ENCODE data around the gene MGAT4A. TPM values are rescaled to one million over a fixed set of nuclear protein-coding genes. Genes with fewer than 3 reads are reported as not detected.

Gene MGAT4A
- total and polyA plus RNA-seq, 2 donors: 24.4 to 42.9 TPM

DNA sequence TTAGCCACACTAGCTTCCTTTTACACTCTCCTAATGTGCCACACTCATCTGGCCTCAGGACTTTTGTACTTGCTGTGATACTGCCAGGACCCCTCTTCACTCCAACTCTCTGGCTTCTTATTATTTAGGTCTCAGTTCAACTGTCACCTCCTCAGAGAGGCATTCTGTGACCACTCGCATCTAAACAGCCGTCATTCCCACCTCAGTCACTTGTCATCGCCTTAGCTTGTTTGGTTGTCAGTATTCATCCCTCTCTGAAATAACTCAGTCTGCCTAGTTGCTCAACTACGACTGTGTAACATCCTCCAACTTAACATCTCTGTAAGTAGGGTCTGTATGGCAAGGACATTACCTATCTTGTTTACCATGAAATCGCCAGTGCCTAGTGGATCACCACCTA, 27.2 kb downstream of the MGAT4A start:
- DNase-seq (ENCODE audit: low read depth in 6 of 9, low spot score in 9 of 9): no peak
- no peaks in the 10 kb centered on the region for H3K9me3 ChIP-seq (ENCODE audit: control insufficient read depth in 2 of 2, insufficient read depth in 1 of 2, low read length in 1 of 2)
- H3K27me3 ChIP-seq (ENCODE audit: control insufficient read depth in 2 of 2, insufficient read depth in 1 of 2, low read length in 1 of 2): no peaks in the 10 kb centered on the region
- whole genome bisulfite sequencing: 89% methylated on average over 5 of the region's 5 CpGs
- peaks cover 0 to 12% of the 10 kb centered on the region in 2 donors for H3K36me3 ChIP-seq (ENCODE audit: control insufficient read depth in 2 of 2, insufficient read depth in 2 of 2, low read length in 1 of 2)
- H3K4me1 ChIP-seq (ENCODE audit: control insufficient read depth in 2 of 2, insufficient read depth in 2 of 2, low read length in 2 of 2): peaks cover 0 to 19% of the 10 kb centered on the region in 2 donors
- no peak overlapping the region for H3K4me3 ChIP-seq (ENCODE audit: low read length in 2 of 2)
- H3K27ac ChIP-seq (ENCODE audit: low read depth in 1 of 2, low read length in 1 of 2): peak overlapping the region in 1 of 2 donors; percentile 18

DNA sequence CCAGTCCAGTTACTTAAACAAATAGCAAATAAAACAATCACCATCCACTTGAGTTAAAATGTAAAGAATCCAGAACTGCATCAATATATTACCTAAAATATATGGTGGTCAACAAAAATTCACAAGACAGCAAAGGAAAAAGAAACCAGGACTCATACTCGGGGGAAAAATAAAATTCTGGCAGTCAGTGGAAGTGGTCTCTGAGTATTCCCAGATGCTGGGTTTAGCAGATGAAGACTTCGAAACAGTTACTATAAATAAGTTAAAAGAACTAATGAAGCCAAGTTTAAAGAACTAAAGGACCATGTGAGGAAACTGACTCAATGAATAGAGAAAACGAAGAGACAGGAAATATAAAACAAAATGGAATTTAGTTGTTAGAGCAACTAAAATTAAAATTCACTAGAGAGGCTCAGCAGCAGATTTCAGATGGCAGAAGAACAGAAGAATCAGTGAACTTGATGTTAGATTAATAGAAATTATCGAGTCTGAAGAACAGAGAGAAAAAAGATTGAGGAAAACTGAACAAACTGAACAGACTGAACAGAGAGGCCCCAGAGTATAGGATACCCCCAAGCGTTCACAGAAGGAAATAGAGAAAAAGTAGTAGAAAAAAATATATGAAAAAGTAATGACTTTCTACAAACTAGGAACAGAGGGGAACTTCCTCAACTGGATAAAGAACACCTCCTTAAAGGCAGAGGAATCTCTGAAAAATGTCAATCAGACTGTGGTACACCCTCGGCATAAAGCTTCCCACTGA, 27.9 kb downstream of the MGAT4A start:
- Histone ChIP-seq H3K4me3 (ENCODE audit: low read length in 2 of 2) (no peak overlapping the region), H3K9me3 (ENCODE audit: control insufficient read depth in 2 of 2, insufficient read depth in 1 of 2, low read length in 1 of 2) (no peaks in the 10 kb centered on the region), H3K27ac (ENCODE audit: low read depth in 1 of 2, low read length in 1 of 2) (no peak overlapping the region), H3K27me3 (ENCODE audit: control insufficient read depth in 2 of 2, insufficient read depth in 1 of 2, low read length in 1 of 2) (no peaks in the 10 kb centered on the region), H3K4me1 (ENCODE audit: control insufficient read depth in 2 of 2, insufficient read depth in 2 of 2, low read length in 2 of 2) (peaks cover 0 to 19% of the 10 kb centered on the region in 2 donors), H3K36me3 (ENCODE audit: control insufficient read depth in 2 of 2, insufficient read depth in 2 of 2, low read length in 1 of 2) (peaks cover 0 to 12% of the 10 kb centered on the region in 2 donors)
- DNase-seq (ENCODE audit: low read depth in 6 of 9, low spot score in 9 of 9): no peak
- WGBS: 93% methylated on average over 6 of the region's 6 CpGs

DNA sequence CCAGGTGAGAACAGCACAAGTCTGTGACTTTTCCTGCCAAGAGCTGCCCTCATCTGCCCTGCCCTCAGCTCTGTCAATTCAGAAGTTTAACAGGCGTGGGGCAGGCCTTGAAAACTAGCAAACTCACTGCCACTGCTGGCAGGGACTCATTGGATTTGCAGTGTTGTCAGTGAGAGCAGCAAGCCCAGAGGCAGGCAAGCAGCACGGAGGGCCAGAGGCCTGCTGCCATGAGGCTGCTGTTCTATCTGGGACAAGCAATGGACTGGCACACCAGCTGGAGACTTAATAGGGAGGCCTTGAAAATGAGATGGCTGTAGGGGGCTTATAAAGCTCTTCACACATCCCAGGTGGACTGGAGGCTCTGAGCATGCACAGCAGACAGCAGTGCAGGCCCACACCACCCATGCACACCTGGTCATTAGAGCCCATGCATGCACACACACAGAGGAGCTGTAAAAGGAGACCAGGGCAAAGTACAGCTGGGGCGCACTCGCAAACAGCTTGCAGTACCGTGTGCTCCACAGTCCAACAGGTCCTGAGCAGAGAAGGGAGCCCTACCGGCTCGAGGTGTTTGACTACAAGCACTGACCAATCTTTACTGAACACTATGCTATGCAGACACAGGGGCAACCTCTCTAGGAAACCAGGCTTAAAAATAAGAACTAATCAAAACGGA, 28.7 kb downstream of the MGAT4A start:
- H3K27ac ChIP-seq (ENCODE audit: low read depth in 1 of 2, low read length in 1 of 2): peak overlapping the region in 1 of 2 donors; percentile 14
- peaks cover 0 to 19% of the 10 kb centered on the region in 2 donors for H3K4me1 ChIP-seq (ENCODE audit: control insufficient read depth in 2 of 2, insufficient read depth in 2 of 2, low read length in 2 of 2)

DNA sequence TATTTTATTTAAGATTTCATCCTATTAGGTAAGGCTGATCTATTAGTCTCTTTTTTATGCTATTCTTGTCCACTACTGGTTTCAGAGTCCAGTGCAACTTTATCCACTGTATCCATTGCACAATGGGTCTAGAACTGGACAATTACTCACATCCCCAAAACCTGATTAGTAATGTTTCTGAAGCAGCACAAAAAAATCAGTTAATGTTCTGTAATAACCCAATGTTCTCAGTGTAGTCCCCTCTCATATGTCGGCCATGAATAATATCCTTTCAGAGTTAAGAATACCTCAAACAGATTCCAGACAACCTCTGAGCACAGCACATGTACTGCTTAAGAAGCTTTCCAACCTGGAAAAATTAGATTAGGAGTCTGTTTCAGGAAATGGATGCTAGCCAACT, 29.7 kb downstream of the MGAT4A start:
- Histone ChIP-seq H3K4me1 (ENCODE audit: control insufficient read depth in 2 of 2, insufficient read depth in 2 of 2, low read length in 2 of 2) (peaks cover 0 to 19% of the 10 kb centered on the region in 2 donors), H3K9me3 (ENCODE audit: control insufficient read depth in 2 of 2, insufficient read depth in 1 of 2, low read length in 1 of 2) (no peaks in the 10 kb centered on the region), H3K36me3 (ENCODE audit: control insufficient read depth in 2 of 2, insufficient read depth in 2 of 2, low read length in 1 of 2) (peaks cover 0 to 12% of the 10 kb centered on the region in 2 donors), H3K27ac (ENCODE audit: low read depth in 1 of 2, low read length in 1 of 2) (no peak overlapping the region), H3K27me3 (ENCODE audit: control insufficient read depth in 2 of 2, insufficient read depth in 1 of 2, low read length in 1 of 2) (no peaks in the 10 kb centered on the region), H3K4me3 (ENCODE audit: low read length in 2 of 2) (no peak overlapping the region)
- no peak for DNase-seq (ENCODE audit: low read depth in 6 of 9, low spot score in 9 of 9)
- 90% methylated on average over 1 of the region's 1 CpG for WGBS

More for the DNA sequence above, 28.7 kb downstream of the MGAT4A start:
- no peak overlapping the region for H3K4me3 ChIP-seq (ENCODE audit: low read length in 2 of 2)
- no peaks in the 10 kb centered on the region for H3K27me3 ChIP-seq (ENCODE audit: control insufficient read depth in 2 of 2, insufficient read depth in 1 of 2, low read length in 1 of 2)
- H3K36me3 ChIP-seq (ENCODE audit: control insufficient read depth in 2 of 2, insufficient read depth in 2 of 2, low read length in 1 of 2): peaks cover 0 to 12% of the 10 kb centered on the region in 2 donors
- no peaks in the 10 kb centered on the region for H3K9me3 ChIP-seq (ENCODE audit: control insufficient read depth in 2 of 2, insufficient read depth in 1 of 2, low read length in 1 of 2)
- 98% methylated on average over 8 of the region's 8 CpGs for WGBS
- no peak for DNase-seq (ENCODE audit: low read depth in 6 of 9, low spot score in 9 of 9)

DNA sequence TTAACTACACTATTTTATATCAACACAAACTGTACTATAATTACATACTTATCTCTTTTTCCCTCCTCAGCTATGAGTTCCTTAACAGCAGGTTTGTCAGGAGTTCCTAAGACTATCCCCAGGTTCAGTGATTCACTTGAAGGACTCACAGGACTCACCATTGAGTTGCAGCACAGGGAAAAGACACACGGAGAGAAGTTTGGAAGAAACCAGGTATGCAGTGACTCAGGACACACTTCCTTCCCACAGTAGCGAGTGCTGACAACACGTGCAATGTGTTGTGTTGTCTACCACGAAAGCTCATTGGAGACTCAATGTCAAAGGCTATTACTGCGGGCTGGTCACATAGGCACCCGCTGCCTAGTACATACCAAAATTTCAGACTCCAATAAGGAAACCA, 32.0 kb downstream of the MGAT4A start:
- no peak for DNase-seq (ENCODE audit: low read depth in 6 of 9, low spot score in 9 of 9)
- Histone ChIP-seq H3K36me3 (ENCODE audit: control insufficient read depth in 2 of 2, insufficient read depth in 2 of 2, low read length in 1 of 2) (peaks cover 0 to 5% of the 10 kb centered on the region in 2 donors), H3K4me3 (ENCODE audit: low read length in 2 of 2) (no peak overlapping the region), H3K9me3 (ENCODE audit: control insufficient read depth in 2 of 2, insufficient read depth in 1 of 2, low read length in 1 of 2) (no peaks in the 10 kb centered on the region), H3K4me1 (ENCODE audit: control insufficient read depth in 2 of 2, insufficient read depth in 2 of 2, low read length in 2 of 2) (peaks cover 3 to 21% of the 10 kb centered on the region in 2 donors), H3K27me3 (ENCODE audit: control insufficient read depth in 2 of 2, insufficient read depth in 1 of 2, low read length in 1 of 2) (no peaks in the 10 kb centered on the region), H3K27ac (ENCODE audit: low read depth in 1 of 2, low read length in 1 of 2) (no peak overlapping the region)
- 95% methylated on average over 6 of the region's 6 CpGs for WGBS

DNA sequence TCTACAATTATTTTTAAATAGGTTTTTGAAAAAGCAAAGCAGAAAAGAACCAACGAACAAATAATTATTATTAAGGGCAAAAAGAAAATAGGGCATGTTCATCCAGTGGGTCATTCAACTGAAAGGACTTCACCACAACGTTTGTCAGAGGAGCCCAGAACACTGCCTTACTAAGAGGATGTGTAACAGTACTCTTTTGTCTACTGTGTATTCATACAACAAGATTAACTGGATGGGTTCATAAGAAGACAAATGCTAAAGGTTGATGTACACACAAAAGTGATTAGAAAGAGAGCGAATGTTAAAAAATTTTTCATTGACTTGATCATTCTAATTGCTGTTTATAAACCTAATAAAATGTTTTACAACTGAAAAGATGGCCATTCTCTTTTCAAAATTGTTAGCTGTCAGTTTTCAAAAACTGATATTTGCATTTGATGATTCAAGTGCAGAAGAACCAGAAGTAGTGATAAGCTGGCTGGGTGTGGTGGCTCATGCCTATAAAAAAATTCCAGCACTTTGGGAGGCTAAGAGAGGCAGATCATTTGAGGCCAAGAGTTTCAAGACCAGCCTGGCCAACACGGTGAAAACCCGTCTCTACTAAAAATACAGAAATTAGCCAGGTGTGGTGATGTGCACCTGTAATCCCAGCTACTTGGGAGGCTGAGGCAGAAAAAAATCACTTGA, 33.1 kb downstream of the MGAT4A start:
- Histone ChIP-seq H3K4me1 (ENCODE audit: control insufficient read depth in 2 of 2, insufficient read depth in 2 of 2, low read length in 2 of 2) (peaks cover 4 to 17% of the 10 kb centered on the region in 2 donors), H3K4me3 (ENCODE audit: low read length in 2 of 2) (no peak overlapping the region), H3K27me3 (ENCODE audit: control insufficient read depth in 2 of 2, insufficient read depth in 1 of 2, low read length in 1 of 2) (no peaks in the 10 kb centered on the region), H3K9me3 (ENCODE audit: control insufficient read depth in 2 of 2, insufficient read depth in 1 of 2, low read length in 1 of 2) (no peaks in the 10 kb centered on the region), H3K27ac (ENCODE audit: low read depth in 1 of 2, low read length in 1 of 2) (no peak overlapping the region), H3K36me3 (ENCODE audit: control insufficient read depth in 2 of 2, insufficient read depth in 2 of 2, low read length in 1 of 2) (peaks cover 0 to 5% of the 10 kb centered on the region in 2 donors)
- DNase-seq (ENCODE audit: low read depth in 6 of 9, low spot score in 9 of 9): no peak
- 95% methylated on average over 5 of the region's 5 CpGs for WGBS

DNA sequence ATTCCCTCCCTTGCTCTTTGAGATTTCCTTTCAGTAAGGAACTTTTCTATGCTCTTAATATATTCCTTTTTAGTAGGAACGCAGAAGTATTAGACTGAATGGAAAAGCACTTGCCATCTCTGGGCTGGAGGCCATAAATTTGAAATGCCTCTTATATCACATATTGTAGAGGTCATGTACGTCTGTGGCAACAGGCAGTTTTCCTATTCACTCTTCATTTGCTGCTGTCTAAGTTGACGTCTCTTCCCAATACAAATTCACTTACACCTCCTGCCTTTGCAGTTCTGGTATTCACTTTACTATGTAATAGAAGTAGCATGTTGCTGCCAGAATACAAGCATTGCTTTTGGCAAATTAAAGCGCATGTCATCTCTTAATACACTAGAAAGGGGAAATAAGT, 34.7 kb downstream of the MGAT4A start:
- Histone ChIP-seq H3K27ac (ENCODE audit: low read depth in 1 of 2, low read length in 1 of 2) (no peak overlapping the region), H3K4me3 (ENCODE audit: low read length in 2 of 2) (no peak overlapping the region), H3K9me3 (ENCODE audit: control insufficient read depth in 2 of 2, insufficient read depth in 1 of 2, low read length in 1 of 2) (no peaks in the 10 kb centered on the region), H3K36me3 (ENCODE audit: control insufficient read depth in 2 of 2, insufficient read depth in 2 of 2, low read length in 1 of 2) (peaks cover 0 to 5% of the 10 kb centered on the region in 2 donors), H3K27me3 (ENCODE audit: control insufficient read depth in 2 of 2, insufficient read depth in 1 of 2, low read length in 1 of 2) (no peaks in the 10 kb centered on the region), H3K4me1 (ENCODE audit: control insufficient read depth in 2 of 2, insufficient read depth in 2 of 2, low read length in 2 of 2) (peaks cover 4 to 7% of the 10 kb centered on the region in 2 donors)
- DNase-seq (ENCODE audit: low read depth in 6 of 9, low spot score in 9 of 9): no peak
- WGBS: 97% methylated on average over 4 of the region's 4 CpGs

DNA sequence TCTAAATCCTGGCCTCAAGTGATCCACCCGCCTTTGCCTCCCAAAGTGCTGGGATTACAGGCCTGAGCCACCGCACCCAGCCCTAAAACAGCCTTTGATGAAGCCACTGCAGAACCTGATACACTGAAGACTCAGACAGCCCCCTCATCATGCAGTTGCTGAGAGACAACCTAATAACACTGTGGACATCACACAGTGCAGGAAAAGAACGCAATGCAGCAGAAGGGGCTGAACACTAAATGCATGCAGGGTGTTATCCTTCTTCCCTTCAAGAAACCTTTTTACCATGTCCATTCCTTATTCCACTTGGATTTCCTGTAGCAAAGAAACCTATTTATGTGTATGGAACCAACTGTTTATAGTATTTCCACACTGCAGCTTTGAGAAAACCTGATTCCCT, 35.7 kb downstream of the MGAT4A start:
- peaks cover 0 to 5% of the 10 kb centered on the region in 2 donors for H3K36me3 ChIP-seq (ENCODE audit: control insufficient read depth in 2 of 2, insufficient read depth in 2 of 2, low read length in 1 of 2)
- 97% methylated on average over 3 of the region's 3 CpGs for WGBS
- DNase-seq (ENCODE audit: low read depth in 6 of 9, low spot score in 9 of 9): no peak
- H3K9me3 ChIP-seq (ENCODE audit: control insufficient read depth in 2 of 2, insufficient read depth in 1 of 2, low read length in 1 of 2): no peaks in the 10 kb centered on the region
- no peaks in the 10 kb centered on the region for H3K27me3 ChIP-seq (ENCODE audit: control insufficient read depth in 2 of 2, insufficient read depth in 1 of 2, low read length in 1 of 2)
- peaks cover 4 to 7% of the 10 kb centered on the region in 2 donors for H3K4me1 ChIP-seq (ENCODE audit: control insufficient read depth in 2 of 2, insufficient read depth in 2 of 2, low read length in 2 of 2)
- H3K4me3 ChIP-seq (ENCODE audit: low read length in 2 of 2): no peak overlapping the region
- H3K27ac ChIP-seq (ENCODE audit: low read depth in 1 of 2, low read length in 1 of 2): no peak overlapping the region

DNA sequence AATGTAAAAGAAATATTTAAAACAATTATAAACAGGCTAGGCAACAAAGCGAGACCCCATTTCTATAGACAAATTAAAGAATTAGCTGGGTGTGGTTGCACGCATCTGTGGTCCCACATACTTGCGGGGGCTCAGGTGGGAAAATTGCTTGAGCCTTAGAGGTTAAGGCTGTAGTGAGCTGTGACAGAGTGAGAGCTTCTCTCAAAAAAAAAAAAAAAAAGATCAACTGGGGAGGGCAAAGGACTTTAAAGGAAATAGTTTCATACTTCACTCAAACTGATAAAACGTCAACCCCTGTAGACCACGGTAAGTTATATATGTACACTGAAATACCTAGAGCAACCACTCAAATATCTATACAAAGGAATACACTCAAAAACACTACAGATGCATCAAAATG, 37.5 kb downstream of the MGAT4A start:
- Histone ChIP-seq H3K4me3 (ENCODE audit: low read length in 2 of 2) (no peak overlapping the region), H3K27ac (ENCODE audit: low read depth in 1 of 2, low read length in 1 of 2) (no peak overlapping the region), H3K4me1 (ENCODE audit: control insufficient read depth in 2 of 2, insufficient read depth in 2 of 2, low read length in 2 of 2) (peaks cover 4 to 7% of the 10 kb centered on the region in 2 donors), H3K36me3 (ENCODE audit: control insufficient read depth in 2 of 2, insufficient read depth in 2 of 2, low read length in 1 of 2) (no peaks in the 10 kb centered on the region), H3K9me3 (ENCODE audit: control insufficient read depth in 2 of 2, insufficient read depth in 1 of 2, low read length in 1 of 2) (no peaks in the 10 kb centered on the region), H3K27me3 (ENCODE audit: control insufficient read depth in 2 of 2, insufficient read depth in 1 of 2, low read length in 1 of 2) (no peaks in the 10 kb centered on the region)
- peak in 1 of 9 donors; percentile 34 for DNase-seq (ENCODE audit: low read depth in 6 of 9, low spot score in 9 of 9)
- WGBS: 67% methylated on average over 5 of the region's 5 CpGs

Data from thymus (tissue), 11 donors.